Nasal cavity respiratory epithelium epithelial cell of viscerocranial mucosa (primary cell): ENCODE data around the gene CRHR2. TPM values are rescaled to one million over a fixed set of nuclear protein-coding genes. Genes with fewer than 3 reads are reported as not detected.

Experiments
- total RNA-seq: library from RNA; depleted of rRNA; stranded (reverse); fragments of >200 nt; gene quantifications from 2 replicates; pipeline ENCODE4 v1.2.3, GENCODE V29; 2014

CRHR2 gene
- total RNA-seq = not detected in 2 replicates

GRCh38 chr7:30682212-30683083 is at the start of gene CRHR2:
TSS of gene CRHR2 (minus strand) at chr7:30682456. CDS start at chr7:30682280, 176 bp downstream.

Other genes with a start within 250 kb of the CRHR2 start
- 2.7 and 7.8 TPM in 2 replicates for gene NOD1, start 203.7 kb downstream of the CRHR2 start, total RNA-seq
- gene GGCT, start 177.6 kb downstream of the CRHR2 start, total RNA-seq = 70.3 and 74.5 TPM in 2 replicates
- 361 and 457 TPM in 2 replicates for gene GARS1, start 87.6 kb downstream of the CRHR2 start, total RNA-seq
- gene INMT, start 69.7 kb upstream of the CRHR2 start, total RNA-seq = not detected in 2 replicates
- gene MINDY4, start 89.0 kb upstream of the CRHR2 start, total RNA-seq = 1.4 and 3.5 TPM in 2 replicates
- 0.14 TPM in 1 of 2 replicates, not detected in the other for gene AQP1, start 229.4 kb upstream of the CRHR2 start, total RNA-seq